ENCODE results near the gene NXF1.

NXF1 gene

DNA sequence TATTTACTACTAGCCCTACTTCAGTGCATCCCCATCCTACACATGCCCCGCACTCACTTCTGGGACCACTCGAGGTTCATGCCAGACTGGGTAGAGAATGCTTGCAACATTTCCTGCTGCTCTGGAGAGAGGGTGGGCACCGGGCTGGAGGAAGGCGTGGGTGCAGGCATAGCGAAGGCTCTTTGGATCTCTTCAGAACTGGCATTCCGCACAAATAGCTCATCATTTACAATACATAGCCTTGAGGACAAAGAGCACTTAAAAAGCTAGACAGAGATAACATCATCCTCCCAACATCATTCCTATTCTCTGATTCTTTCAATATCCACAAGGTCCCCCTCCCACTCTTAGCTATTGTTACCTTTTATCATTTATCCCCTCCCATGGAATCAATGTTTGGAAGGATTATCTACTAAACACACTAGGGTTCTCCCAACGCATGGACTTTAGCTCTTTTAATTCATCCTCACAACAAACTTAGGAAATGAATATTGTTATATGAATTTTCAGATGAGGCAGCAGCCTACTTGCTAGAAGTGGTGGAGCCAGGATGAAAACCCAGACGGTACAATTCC lies 11.0 kb downstream of the NXF1 start:
- in situ Hi-C loops (cut with MboI; ENCODE audit: low sequenced_read_pairs, unreplicated experiment), result no loop called here
- DNase-seq (ENCODE audit: low spot score), result no peak

GRCh38 chr11:62792202-62792575 lies 13.1 kb downstream of the NXF1 start:
- in situ Hi-C loops (cut with MboI; ENCODE audit: low sequenced_read_pairs, unreplicated experiment), result no loop called here
- TF ChIP-seq, protein P1, sequence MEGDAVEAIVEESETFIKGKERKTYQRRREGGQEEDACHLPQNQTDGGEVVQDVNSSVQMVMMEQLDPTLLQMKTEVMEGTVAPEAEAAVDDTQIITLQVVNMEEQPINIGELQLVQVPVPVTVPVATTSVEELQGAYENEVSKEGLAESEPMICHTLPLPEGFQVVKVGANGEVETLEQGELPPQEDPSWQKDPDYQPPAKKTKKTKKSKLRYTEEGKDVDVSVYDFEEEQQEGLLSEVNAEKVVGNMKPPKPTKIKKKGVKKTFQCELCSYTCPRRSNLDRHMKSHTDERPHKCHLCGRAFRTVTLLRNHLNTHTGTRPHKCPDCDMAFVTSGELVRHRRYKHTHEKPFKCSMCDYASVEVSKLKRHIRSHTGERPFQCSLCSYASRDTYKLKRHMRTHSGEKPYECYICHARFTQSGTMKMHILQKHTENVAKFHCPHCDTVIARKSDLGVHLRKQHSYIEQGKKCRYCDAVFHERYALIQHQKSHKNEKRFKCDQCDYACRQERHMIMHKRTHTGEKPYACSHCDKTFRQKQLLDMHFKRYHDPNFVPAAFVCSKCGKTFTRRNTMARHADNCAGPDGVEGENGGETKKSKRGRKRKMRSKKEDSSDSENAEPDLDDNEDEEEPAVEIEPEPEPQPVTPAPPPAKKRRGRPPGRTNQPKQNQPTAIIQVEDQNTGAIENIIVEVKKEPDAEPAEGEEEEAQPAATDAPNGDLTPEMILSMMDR (IDR thresholded peaks at IDR 0.05; ENCODE audit: borderline replicate concordance, control extremely low read depth, extremely low read depth, insufficient read depth, missing control alignments), result no peak
- DNase-seq (ENCODE audit: low spot score), result no peak

More for the DNA sequence above, 11.0 kb downstream of the NXF1 start:
- TF ChIP-seq, protein P1 (IDR thresholded peaks at IDR 0.05; ENCODE audit: borderline replicate concordance, control extremely low read depth, extremely low read depth, insufficient read depth, missing control alignments), result no peak

DNA sequence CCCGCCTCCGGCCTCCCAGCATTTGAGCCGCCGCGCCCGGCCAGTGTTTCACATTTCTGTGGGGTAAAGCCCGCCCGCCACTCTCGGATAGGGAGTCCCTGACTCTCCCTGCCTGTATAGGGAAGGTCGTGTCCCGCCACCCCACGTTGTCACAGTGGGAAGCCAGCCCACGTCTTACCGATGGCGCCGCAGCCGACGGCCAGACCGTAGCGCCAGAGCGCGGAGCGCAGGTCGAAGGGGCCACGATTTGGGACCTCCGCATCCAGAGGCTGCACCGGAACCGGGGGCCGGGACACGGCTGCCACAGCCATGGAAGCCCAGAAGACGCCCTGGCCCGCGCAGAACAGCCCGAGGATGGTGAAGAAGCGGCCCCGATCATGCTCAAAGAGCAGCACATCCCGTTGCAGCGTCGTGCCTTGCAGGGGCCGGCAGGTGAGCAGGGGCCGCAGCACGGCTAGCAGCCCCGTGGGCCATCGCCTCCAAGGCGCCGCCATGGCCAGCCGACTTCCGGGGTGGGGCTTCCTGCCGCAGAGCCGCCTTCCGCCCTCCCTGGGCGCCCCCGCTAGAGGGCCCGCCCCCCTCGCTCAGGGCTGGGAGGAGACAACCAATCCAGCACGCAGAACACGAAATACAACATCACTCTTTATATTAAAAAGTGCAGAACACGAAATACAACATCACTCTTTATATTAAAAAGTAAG lies 13.6 kb downstream of the NXF1 start, which contains the start of gene TMEM223:
TMEM223 (minus strand) TSS at position 506 of the 701 bp plus-strand sequence; CDS start at position 494, 12 bp downstream.
- in situ Hi-C loops (cut with MboI; ENCODE audit: low sequenced_read_pairs, unreplicated experiment), result no loop called here
- TF ChIP-seq, protein P1 (IDR thresholded peaks at IDR 0.05; ENCODE audit: borderline replicate concordance, control extremely low read depth, extremely low read depth, insufficient read depth, missing control alignments), result no peak
- peak; percentile 93 for DNase-seq (ENCODE audit: low spot score)

DNA sequence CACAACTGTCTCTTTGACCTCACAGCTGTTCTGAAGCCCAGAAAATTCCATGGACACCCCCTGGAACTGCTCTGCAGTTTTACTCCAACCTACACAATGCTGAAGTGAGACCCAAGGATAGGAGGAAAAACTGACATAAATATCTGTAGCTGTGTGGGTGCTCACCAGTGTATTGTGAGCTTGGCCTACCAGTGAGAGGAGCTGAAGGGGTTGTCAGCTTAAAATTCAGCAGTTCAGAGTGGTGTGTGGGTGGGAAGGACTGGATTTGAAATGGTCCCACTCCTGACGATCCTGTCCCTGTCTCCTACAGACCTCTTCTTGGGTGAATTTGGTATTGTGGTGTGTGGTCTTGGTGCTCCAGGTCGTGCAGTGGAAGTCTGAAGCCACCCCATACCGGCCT lies 15.7 kb downstream of the NXF1 start:
- TF ChIP-seq, protein P1 (IDR thresholded peaks at IDR 0.05; ENCODE audit: borderline replicate concordance, control extremely low read depth, extremely low read depth, insufficient read depth, missing control alignments), result no peak
- in situ Hi-C loops (cut with MboI; ENCODE audit: low sequenced_read_pairs, unreplicated experiment), result no loop called here
- no peak for DNase-seq (ENCODE audit: low spot score)

DNA sequence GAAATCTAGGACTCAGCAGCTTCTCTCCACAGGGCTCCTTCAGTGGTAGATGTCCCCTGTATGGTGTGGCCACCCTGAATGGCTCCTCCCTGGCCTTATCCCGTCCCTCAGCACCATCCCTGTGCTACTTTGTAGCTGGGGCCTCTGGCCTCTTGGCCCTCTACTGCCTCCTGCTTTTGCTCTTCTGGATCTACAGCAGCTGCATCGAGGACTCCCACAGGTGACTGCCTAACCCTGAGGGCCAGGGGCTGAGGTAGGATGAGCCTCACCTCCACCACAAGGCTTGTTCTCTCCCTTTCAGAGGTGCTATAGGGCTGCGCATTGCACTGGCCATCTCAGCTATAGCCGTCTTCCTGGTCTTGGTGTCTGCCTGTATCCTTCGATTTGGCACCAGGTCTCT lies 16.2 kb downstream of the NXF1 start:
- TF ChIP-seq, protein P1 (IDR thresholded peaks at IDR 0.05; ENCODE audit: borderline replicate concordance, control extremely low read depth, extremely low read depth, insufficient read depth, missing control alignments), result no peak
- DNase-seq (ENCODE audit: low spot score), result no peak
- in situ Hi-C loops (cut with MboI; ENCODE audit: low sequenced_read_pairs, unreplicated experiment), result no loop called here

DNA sequence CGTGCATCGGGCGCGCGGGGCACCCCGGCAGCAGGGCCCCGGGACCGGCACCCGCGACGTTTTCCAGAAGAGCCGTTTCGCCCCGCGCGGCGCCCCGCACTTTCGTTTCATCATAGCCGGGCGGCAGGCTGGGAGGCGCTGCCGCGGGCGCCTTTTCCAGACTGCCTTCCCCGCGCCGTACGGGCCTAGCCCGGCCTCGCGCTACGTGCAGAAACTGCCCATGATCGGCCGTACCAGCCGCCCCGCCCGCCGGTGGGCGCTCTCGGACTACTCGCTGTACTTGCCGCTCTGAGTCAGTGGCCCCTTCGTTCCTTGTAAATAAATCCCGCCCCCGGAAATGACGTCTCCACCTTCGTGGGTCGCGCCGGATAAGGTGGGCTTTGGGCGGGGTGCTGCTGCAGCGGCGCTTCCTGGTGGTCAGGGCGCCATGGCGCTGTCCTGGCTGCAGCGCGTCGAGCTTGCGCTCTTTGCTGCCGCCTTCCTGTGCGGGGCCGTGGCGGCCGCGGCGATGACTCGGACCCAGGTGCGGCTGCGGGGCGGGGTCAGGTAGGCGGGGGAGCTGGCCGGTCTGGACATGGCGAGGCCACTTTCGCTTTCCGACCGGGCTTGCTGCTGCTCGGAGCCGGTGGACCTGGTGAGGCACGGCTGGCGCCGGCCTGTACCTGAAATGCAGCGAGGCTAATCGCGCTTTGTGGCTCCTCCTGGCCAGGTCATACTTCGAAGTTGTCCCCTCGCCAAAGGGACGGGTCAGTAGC lies 18.1 kb downstream of the NXF1 start, which contains the start of gene TMEM179B:
TMEM179B (plus strand) TSS at position 398 of the 755 bp plus-strand sequence; CDS start at position 428, 30 bp downstream.
- in situ Hi-C loops (cut with MboI; ENCODE audit: low sequenced_read_pairs, unreplicated experiment), result no loop called here
- TF ChIP-seq, protein P1 (IDR thresholded peaks at IDR 0.05; ENCODE audit: borderline replicate concordance, control extremely low read depth, extremely low read depth, insufficient read depth, missing control alignments), result peak; percentile 79

More for the DNA sequence above, 18.1 kb downstream of the NXF1 start, which contains the start of gene TMEM179B:
- peak; percentile 98 for DNase-seq (ENCODE audit: low spot score)

Measured in GM13976 (cell line).